GM23248 (cell line): ENCODE data around the gene TEX19.

Experiments used
- EZH2 ChIP-seq: fragments of 200-600 bp; sonication (generic); IDR thresholded peaks from 2 replicates; pipeline ENCODE4 v1.6.1; 2018; ENCODE audit warnings: antibody characterized with exemption, mild to moderate bottlenecking; ENCODE audit not compliant: insufficient read depth, poor library complexity, severe bottlenecking
- EZH2phosphoT487 ChIP-seq: fragments of 200-600 bp; sonication (generic); IDR thresholded peaks from 2 replicates; pipeline ENCODE4 v1.6.1; 2018; ENCODE audit warnings: antibody characterized with exemption, moderate library complexity, mild to moderate bottlenecking, low read depth; ENCODE audit not compliant: insufficient read depth

DNA sequence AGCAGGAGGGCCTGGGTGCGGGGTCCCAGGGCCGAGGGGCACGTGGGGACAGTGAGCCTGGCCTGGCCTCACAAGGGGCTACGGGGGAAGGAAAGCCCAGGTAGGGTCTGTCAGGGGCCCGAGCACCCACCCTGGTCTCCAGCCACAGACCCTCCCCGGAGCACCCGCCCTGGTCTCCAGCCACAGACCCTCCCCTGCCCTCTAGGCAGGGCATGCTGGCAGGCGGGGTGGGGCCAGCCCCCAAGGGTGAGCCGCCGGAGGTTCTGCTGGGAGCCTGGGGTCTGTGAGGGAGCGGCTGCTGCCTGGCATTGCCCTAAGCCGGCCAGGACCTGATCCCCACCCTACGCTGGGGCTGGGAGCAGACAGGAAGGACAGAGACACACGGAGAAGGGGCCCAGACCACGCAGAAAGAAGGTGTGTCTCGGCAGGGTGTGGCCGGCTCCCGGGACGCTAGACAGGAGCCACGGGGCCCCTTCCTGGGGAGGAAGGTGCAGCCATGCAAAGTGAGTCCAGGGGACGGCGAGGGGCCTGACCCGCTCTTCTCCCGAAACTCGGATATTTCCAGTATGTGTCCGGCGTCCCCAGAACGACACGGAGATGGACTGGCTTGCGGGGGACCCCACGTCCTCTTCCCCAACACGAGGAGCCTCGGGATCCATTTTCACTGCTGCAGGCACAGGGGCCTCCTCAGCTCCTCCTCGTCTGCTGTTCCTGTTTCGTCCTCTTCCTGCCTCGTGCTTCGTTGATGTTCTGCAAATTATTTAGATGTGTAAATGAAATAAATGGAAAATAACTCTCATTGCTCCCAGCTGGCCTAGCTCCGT lies 28.0 kb downstream of the TEX19 start:
- TF ChIP-seq EZH2 (no peak), EZH2phosphoT487 (no peak)
